Iris pigment epithelial cell (primary cell): Measurements from ENCODE around the gene PTP4A1.
"Not testable (repeated sequence)": the region's sequence is repeated elsewhere in the genome, so short reads cannot be mapped to it uniquely, and the experiment has no call there.

Source experiments
- DNase-seq: peaks from one replicate; pipeline ENCODE4 v3.0.0-alpha.2; 2011; ENCODE audit warnings: low read depth

Gene PTP4A1

DNA sequence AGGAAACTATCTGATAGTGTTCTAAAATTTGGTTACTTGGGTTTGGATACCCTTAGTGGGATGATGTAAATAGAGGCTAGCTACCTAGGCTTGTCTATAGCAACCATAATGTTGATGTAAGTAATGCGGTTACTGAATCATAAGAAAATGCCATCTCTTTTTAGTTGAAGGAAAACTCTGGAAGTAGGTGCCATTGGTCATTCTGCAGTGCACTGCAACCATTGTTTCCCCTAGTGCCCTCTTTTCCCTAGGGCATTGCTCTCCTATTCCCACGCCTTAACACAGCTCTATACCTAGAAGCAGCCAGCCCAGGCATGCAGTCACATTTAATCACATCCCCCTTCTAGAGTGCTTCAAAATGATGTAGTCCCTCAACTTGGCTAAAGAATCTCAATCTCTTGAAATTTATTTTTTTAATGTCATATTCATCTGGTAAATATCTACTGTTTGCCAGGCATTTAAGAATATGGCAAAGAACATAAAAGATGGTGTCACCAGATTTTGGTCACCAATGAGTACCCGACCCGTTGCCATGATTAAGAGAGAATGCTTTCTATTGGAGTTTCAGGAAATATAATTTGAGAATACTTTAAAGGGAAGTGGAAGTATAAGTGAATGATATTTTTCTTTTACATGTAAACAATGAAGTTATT is 10.4 kb downstream of the PTP4A1 start:
- DNase-seq, result no peak

GRCh38 chr6:63584125-63584514 is 11.8 kb downstream of the PTP4A1 start:
- no peak for DNase-seq

DNA sequence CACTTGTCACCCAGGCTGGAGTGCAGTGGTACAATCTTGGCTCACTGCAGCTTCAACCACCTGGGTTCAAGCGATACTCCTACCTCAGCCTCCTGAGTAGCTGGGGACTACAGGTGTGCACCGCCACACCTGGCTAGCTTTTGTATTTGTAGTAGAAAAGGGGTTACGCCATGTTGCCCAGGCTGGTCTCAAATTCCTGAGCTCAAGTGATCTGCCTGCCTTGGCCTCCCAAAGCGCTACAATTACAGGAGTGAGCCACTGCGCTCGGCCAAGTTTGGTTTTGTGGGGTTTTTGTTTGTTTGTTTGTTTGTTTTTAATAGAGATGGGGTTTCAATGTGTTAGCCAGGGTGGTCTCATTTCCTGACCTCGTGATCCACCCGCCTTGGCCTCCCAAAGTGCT is 12.3 kb downstream of the PTP4A1 start:
- no peak for DNase-seq

DNA sequence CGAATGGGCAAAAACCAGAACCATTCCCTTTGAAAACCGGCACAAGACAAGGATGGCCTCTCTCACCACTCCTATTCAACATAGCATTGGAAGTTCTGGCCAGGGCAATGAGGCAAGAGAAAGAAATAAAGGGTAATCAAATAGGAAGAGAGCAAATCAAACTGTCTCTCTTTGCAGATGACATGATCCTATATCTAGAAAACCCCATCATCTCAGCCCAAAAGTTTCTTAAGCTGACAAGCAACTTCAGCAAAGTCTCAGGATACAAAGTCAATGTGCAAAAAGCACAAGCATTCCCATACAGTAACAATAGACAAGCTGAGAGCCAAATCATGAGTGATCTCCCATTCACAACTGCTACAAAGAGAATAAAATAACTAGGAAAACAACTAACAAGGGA is 13.4 kb downstream of the PTP4A1 start:
- DNase-seq, result not testable (repeated sequence)

DNA sequence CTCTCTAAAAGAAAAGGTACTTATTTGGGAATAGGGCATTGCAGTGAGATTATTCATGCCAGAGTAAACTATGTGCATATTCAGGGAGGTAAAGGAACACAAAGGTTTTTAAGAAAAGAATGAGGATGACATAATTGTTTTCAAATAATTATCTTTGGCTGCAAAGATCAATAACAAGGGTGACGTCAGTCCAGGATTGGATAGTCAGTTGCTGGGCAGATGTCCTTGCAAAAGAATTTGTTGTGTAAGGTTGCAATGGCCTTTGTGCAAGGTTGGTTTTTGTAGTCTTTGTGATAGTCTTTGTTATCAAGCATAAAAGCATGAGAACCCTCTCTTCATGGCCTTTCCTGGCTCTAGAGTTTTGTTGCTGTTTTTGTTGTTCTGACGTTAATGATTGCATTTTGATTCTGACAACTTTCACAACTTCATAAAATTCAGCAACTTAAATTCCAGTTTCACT is 17.7 kb downstream of the PTP4A1 start:
- DNase-seq, result no peak

GRCh38 chr6:63592886-63593285 is 20.6 kb downstream of the PTP4A1 start:
- no peak for DNase-seq

GRCh38 chr6:63597141-63598048 is 25.1 kb downstream of the PTP4A1 start:
- peak; percentile 44 for DNase-seq

DNA sequence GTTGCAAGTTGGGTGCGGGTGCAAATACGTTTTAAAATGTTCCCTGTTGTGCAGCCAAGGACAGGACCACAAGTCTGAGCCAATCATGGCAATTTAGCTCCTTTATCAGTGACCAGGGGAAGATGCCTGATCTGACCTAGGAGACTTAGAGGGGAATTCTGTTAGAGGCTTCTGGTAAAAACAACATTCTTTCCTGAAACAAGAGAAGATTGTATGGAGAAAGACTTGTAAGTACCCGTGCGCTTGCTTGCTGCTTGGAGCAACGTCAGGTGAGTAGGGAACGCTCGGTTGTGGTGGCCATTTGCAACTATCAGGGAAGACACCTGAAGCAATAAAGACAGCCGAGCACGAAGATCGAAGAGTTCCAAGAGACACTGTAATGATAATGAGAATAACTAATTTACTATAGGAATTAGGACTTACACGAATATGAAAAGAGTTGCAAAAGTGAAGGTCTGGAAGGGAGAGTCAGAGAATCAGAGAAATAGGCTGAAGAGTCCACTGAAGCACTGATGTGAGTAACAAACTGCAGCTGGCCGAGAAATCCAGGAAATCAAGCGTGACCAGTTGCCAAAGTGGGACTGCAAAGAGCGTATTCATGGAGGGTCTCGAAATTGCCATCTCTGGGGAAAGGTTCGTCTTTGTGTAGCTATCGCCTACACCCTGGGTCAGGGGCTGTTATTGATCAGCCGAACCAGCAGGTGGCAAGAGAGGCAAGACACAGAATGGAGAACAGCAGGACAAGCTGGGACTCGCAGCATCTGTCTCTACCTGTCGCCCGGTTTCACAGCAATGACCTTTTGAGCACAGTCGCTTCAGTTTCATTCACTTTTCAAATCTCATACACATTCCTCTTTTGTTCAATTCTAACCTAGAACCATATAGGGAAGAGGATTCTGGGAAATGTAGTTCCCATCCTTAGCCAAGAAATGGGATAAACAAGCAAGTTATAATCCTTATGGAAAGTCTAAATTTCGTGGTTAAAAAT is 26.1 kb downstream of the PTP4A1 start:
- peak; percentile 51 for DNase-seq

DNA sequence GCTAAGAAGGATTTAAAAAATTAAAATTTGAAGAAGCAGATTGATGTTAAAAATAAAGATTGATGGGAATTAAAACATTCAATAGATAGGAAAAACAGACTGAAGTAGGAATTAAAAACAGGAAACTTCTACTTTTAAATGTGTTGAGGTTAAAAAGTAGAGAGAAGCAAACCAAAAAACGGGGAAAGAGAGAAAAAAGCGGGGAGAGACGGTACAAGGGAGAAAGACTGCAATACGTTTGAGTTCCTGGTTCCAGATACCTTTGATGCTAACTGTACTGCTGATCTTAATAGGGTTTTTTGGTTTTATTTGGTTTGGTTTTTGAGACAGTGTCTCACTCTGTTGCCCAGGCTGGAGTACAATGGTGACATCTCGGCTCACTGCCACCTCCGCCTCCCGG is 27.0 kb downstream of the PTP4A1 start:
- no peak for DNase-seq

DNA sequence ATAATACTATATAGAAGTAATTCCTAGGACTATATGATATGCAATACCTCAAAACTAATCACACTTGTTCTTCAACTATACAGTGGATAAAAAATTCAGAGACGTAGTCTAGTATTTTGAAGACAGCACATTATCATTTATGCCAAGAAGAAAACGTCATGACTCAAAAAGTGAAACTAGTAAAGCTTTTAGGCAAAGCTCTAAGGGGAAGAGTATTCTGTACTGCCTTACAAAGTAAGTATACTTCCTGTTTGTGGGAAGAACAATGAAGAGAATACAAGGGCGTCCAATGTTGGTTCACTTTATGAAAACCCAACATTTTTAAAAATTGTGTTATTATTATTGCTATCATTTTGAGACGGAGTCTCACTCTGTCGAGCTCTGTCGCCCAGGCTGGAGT is 27.9 kb downstream of the PTP4A1 start:
- DNase-seq, result no peak

GRCh38 chr6:63609231-63609630 is 37.0 kb downstream of the PTP4A1 start:
- DNase-seq, result no peak

- DNase-seq, result no peak
Observed at GRCh38 chr6:63610944-63611343, 38.7 kb downstream of the PTP4A1 start.

DNA sequence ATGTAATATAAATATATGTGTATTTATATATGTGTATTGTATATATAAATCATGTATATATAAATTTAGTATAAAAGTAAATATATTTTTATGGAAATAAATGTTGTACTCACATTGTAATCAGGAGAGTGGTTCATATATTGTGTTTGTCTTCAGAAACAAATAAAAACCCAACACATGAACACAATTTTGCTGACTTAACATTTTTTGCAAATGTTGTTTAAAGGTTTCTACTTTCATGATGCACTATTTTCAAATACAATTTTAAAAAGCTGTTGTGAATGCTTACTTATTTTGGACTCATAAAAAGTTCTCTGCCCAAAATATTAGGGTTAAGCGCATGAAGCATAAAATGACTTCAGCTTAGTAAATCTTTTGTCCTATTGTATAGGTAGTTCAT is 39.3 kb downstream of the PTP4A1 start:
- no peak for DNase-seq

GRCh38 chr6:63615590-63615989 is 43.3 kb downstream of the PTP4A1 start:
- peak; percentile 11 for DNase-seq
